Right atrium auricular region (tissue), 2 donors: ENCODE measurements around the gene CDH15. TPM values are rescaled to one million over a fixed set of nuclear protein-coding genes. Genes with fewer than 3 reads are reported as not detected.

Experiments used
- DNase-seq: peaks from one replicate; pipeline ENCODE4 v3.0.0-alpha.2; 2019; ENCODE audit warnings: low spot score
- H3K27ac ChIP-seq, 2 donors: fragments of 200-600 bp; sonication (generic); 1 replicate in 1 of 2; 2 replicates in 1 of 2; pipeline ENCODE4 v1.5.1; 2016 to 2019
- H3K27me3 ChIP-seq, 2 donors: fragments of 200-600 bp; sonication (generic); one replicate each; pipeline versions ENCODE4 v1.5.1 to v1.6.0; 2017 to 2019
- H3K36me3 ChIP-seq: fragments of 200-600 bp; sonication (generic); one replicate; pipeline ENCODE4 v1.5.1; 2016
- H3K4me1 ChIP-seq, 2 donors: fragments of 200-600 bp; sonication (generic); one replicate each; pipeline versions ENCODE4 v1.5.1 to v1.6.0; 2017 to 2019
- H3K4me3 ChIP-seq, 2 donors: fragments of 200-600 bp; sonication (generic); 1 replicate in 1 of 2; 2 replicates in 1 of 2; pipeline ENCODE4 v1.5.1; 2017 to 2019; ENCODE audit warnings: mild to moderate bottlenecking in 1 of 2, moderate library complexity in 1 of 2
- H3K9me3 ChIP-seq, 2 donors: fragments of 200-600 bp; sonication (generic); one replicate each; pipeline ENCODE4 v1.5.1; 2019
- CTCF ChIP-seq, 2 donors: fragments of 200-600 bp; sonication (generic); IDR thresholded peaks; one replicate each; pipeline ENCODE4 v1.5.1; 2019; ENCODE audit warnings: antibody characterized with exemption in 2 of 2
- total RNA-seq, 2 donors: library from RNA; depleted of rRNA; stranded (reverse); fragments of >200 nt; gene quantifications; one replicate each; pipeline ENCODE4 v1.1.0, GENCODE V29; 2016

The CDH15 gene
- total RNA-seq, 2 donors from 2014 or later: not detected

GRCh38 chr16:89152831-89153700 is 18.5 kb upstream of the CDH15 start:
- DNase-seq: no peak
- Histone ChIP-seq H3K27me3 (no peaks in the 10 kb centered on the region), H3K9me3 (peaks cover 0 to 11% of the 10 kb centered on the region in 2 donors), H3K4me1 (peaks cover 0 to 31% of the 10 kb centered on the region in 2 donors), H3K27ac (no peak overlapping the region), H3K36me3 (peaks cover 23% of the 10 kb centered on the region), H3K4me3 (no peak overlapping the region)
- TF ChIP-seq CTCF (IDR thresholded peaks at IDR 0.05): no peak

GRCh38 chr16:89153848-89154271 is 17.7 kb upstream of the CDH15 start:
- Histone ChIP-seq H3K4me1 (peaks cover 0 to 31% of the 10 kb centered on the region in 2 donors), H3K36me3 (peaks cover 23% of the 10 kb centered on the region), H3K9me3 (peaks cover 0 to 7% of the 10 kb centered on the region in 2 donors), H3K4me3 (no peak overlapping the region), H3K27me3 (no peaks in the 10 kb centered on the region), H3K27ac (no peak overlapping the region)
- TF ChIP-seq CTCF (IDR thresholded peaks at IDR 0.05): no peak
- DNase-seq: no peak

GRCh38 chr16:89154390-89155183 is 17.0 kb upstream of the CDH15 start:
- Histone ChIP-seq H3K27ac (peak overlapping the region in 1 of 2 donors; percentile 26), H3K36me3 (peaks cover 23% of the 10 kb centered on the region), H3K4me1 (peaks cover 0 to 31% of the 10 kb centered on the region in 2 donors), H3K27me3 (no peaks in the 10 kb centered on the region), H3K9me3 (peaks cover 0 to under 1% of the 10 kb centered on the region in 2 donors), H3K4me3 (no peak overlapping the region)
- TF ChIP-seq CTCF (IDR thresholded peaks at IDR 0.05): no peak
- no peak for DNase-seq

- no peaks in the 10 kb centered on the region for H3K9me3 ChIP-seq
- peaks cover 18% of the 10 kb centered on the region for H3K36me3 ChIP-seq
- DNase-seq: peak; percentile 81
- peaks cover 0 to 31% of the 10 kb centered on the region in 2 donors for H3K4me1 ChIP-seq
- H3K27me3 ChIP-seq: no peaks in the 10 kb centered on the region
- no peak overlapping the region for H3K4me3 ChIP-seq
- H3K27ac ChIP-seq: peak overlapping the region in 1 of 2 donors; percentile 20
- TF ChIP-seq CTCF (IDR thresholded peaks at IDR 0.05): no peak
Observed at GRCh38 chr16:89155184-89155679, 16.3 kb upstream of the CDH15 start.

GRCh38 chr16:89155851-89156739 is 15.5 kb upstream of the CDH15 start:
- no peaks in the 10 kb centered on the region for H3K9me3 ChIP-seq
- DNase-seq: no peak

More at GRCh38 chr16:89155851-89156739, 15.5 kb upstream of the CDH15 start:
- H3K27ac ChIP-seq: peak overlapping the region in 1 of 2 donors; percentile 20
- no peak for TF ChIP-seq CTCF (IDR thresholded peaks at IDR 0.05)
- peaks cover 0 to 31% of the 10 kb centered on the region in 2 donors for H3K4me1 ChIP-seq
- H3K27me3 ChIP-seq: no peaks in the 10 kb centered on the region
- no peak overlapping the region for H3K4me3 ChIP-seq
- H3K36me3 ChIP-seq: peaks cover 9% of the 10 kb centered on the region
